Endometrium (tissue), 2 donors: ENCODE results near the gene MTHFD2L.
A peak's percentile ranks its signal among the peaks of the same experiment; 100 is the strongest.

Source experiments
- FAIRE-seq: peaks from 2 replicates; lab custom pipeline; 2012; peaks lifted over from hg19 to GRCh38; lab: Jason Lieb, UNC
- donor health status: control.
- donor health status: control.

MTHFD2L gene

GRCh38 chr4:74132944-74133343 lies 25.0 kb upstream of the MTHFD2L start:
- FAIRE-seq, result no peak

GRCh38 chr4:74133786-74134499 lies 24.0 kb upstream of the MTHFD2L start:
- no peak for FAIRE-seq

GRCh38 chr4:74134500-74134852 lies 23.4 kb upstream of the MTHFD2L start:
- no peak for FAIRE-seq

GRCh38 chr4:74146581-74147129 lies 11.3 kb upstream of the MTHFD2L start:
- FAIRE-seq, result no peak

GRCh38 chr4:74148205-74148604 lies 9.7 kb upstream of the MTHFD2L start:
- no peak for FAIRE-seq

- no peak for FAIRE-seq
Measured at GRCh38 chr4:74152836-74153235, 5.1 kb upstream of the MTHFD2L start.

- FAIRE-seq, result no peak
Measured at GRCh38 chr4:74156521-74156920, 1.4 kb upstream of the MTHFD2L start.

- FAIRE-seq, result peak; percentile 18
Measured at GRCh38 chr4:74157154-74157553, 764 bp upstream of the MTHFD2L start.

GRCh38 chr4:74158466-74159142 lies 686 bp downstream of the MTHFD2L start:
- no peak for FAIRE-seq

GRCh38 chr4:74159143-74159709 lies 1.3 kb downstream of the MTHFD2L start:
- no peak for FAIRE-seq

- FAIRE-seq, result no peak
Measured at GRCh38 chr4:74161666-74162450, 3.9 kb downstream of the MTHFD2L start.

GRCh38 chr4:74166135-74166534 lies 8.2 kb downstream of the MTHFD2L start:
- no peak for FAIRE-seq

- FAIRE-seq, result no peak
Measured at GRCh38 chr4:74166818-74167217, 8.9 kb downstream of the MTHFD2L start.

GRCh38 chr4:74167585-74167984 lies 9.7 kb downstream of the MTHFD2L start:
- FAIRE-seq, result no peak

GRCh38 chr4:74168841-74169240 lies 10.9 kb downstream of the MTHFD2L start:
- no peak for FAIRE-seq

- FAIRE-seq, result no peak
Measured at GRCh38 chr4:74173321-74173720, 15.4 kb downstream of the MTHFD2L start.

GRCh38 chr4:74174421-74174820 lies 16.5 kb downstream of the MTHFD2L start:
- FAIRE-seq, result no peak

GRCh38 chr4:74174941-74175340 lies 17.0 kb downstream of the MTHFD2L start:
- FAIRE-seq, result no peak

- no peak for FAIRE-seq
Measured at GRCh38 chr4:74175379-74175778, 17.5 kb downstream of the MTHFD2L start.

- no peak for FAIRE-seq
Measured at GRCh38 chr4:74178798-74179197, 20.9 kb downstream of the MTHFD2L start.

- no peak for FAIRE-seq
Measured at GRCh38 chr4:74181219-74181618, 23.3 kb downstream of the MTHFD2L start.

- no peak for FAIRE-seq
Measured at GRCh38 chr4:74188912-74189311, 31.0 kb downstream of the MTHFD2L start.
